OCI-LY3 (cell line): ENCODE results near the gene ADAMTS7.
"Not testable (repeated sequence)": the region's sequence is repeated elsewhere in the genome, so short reads cannot be mapped to it uniquely, and the experiment has no call there.

ENCODE experiments used
- EZH2phosphoT487 ChIP-seq: fragments of 200-600 bp; shearing (Covaris generic); IDR thresholded peaks from 2 replicates; pipeline ENCODE4 v1.6.1; 2018; ENCODE audit warnings: antibody characterized with exemption, mixed run types, low read depth
- TF ChIP-seq, protein P1 (sequence below): fragments of 200-600, 300-600 bp; sonication (generic); IDR thresholded peaks from 2 replicates; pipeline ENCODE4 v1.5.1; 2014; ENCODE audit warnings: antibody characterized with exemption, low read length, low read depth

DNA sequence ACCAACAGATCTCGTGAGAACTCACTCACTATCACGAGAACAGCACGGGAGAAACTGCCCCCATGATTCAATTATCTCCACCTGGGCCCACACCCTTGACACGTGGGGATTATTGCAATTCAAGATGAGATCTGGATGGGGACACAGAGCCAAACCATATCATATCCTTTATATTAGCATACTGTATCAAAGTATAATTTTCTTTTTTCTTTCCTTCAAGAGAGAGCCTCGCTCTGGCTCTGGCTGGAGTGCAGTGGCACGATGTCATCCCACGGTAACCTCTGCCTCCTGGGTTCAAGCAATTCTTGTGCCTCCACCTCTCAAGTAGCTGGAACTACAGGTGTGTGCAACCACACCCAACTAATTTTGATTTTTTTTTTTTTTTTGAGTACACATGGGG is 63.4 kb downstream of the ADAMTS7 start:
- TF ChIP-seq, protein P1, sequence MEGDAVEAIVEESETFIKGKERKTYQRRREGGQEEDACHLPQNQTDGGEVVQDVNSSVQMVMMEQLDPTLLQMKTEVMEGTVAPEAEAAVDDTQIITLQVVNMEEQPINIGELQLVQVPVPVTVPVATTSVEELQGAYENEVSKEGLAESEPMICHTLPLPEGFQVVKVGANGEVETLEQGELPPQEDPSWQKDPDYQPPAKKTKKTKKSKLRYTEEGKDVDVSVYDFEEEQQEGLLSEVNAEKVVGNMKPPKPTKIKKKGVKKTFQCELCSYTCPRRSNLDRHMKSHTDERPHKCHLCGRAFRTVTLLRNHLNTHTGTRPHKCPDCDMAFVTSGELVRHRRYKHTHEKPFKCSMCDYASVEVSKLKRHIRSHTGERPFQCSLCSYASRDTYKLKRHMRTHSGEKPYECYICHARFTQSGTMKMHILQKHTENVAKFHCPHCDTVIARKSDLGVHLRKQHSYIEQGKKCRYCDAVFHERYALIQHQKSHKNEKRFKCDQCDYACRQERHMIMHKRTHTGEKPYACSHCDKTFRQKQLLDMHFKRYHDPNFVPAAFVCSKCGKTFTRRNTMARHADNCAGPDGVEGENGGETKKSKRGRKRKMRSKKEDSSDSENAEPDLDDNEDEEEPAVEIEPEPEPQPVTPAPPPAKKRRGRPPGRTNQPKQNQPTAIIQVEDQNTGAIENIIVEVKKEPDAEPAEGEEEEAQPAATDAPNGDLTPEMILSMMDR, result not testable (repeated sequence)
- not testable (repeated sequence) for TF ChIP-seq EZH2phosphoT487
